HEK293 (cell line): ENCODE results near the gene SH2D1B.
A peak's percentile ranks its signal among the peaks of the same experiment; 100 is the strongest.

ENCODE experiments used
- CTCF ChIA-PET: fragments of 350-600 bp; formaldehyde crosslinking; extraction: SDS; loops from one replicate; lab custom pipeline; 2021; ENCODE audit warnings: antibody characterized with exemption; lab: Yijun Ruan, JAX
- POLR2A ChIA-PET: fragments of 300-600 bp; formaldehyde crosslinking; extraction: SDS; loops from one replicate; lab custom pipeline; 2020; ENCODE audit warnings: antibody characterized with exemption, inconsistent platforms; lab: Yijun Ruan, JAX
- H3K27ac ChIP-seq: fragments of 200-500 bp; sonication (Bioruptor generic); 2 replicates; pipeline ENCODE4 v1.5.1; 2014; ENCODE audit warnings: low read depth, low read length, control low read depth, inconsistent platforms; ENCODE audit errors: extremely low read depth
- H3K36me3 ChIP-seq, 2 experiments: fragments of 200-500 bp in 1 of 2; sonication (Bioruptor generic) in 1 of 2; 1 replicate in 1 of 2; 2 replicates in 1 of 2; pipeline ENCODE4 v1.5.1; 2014 to 2017; ENCODE audit warnings: inconsistent platforms in 2 of 2, low read length in 2 of 2; ENCODE audit not compliant: control insufficient read depth in 2 of 2, insufficient read depth in 1 of 2
- H3K4me1 ChIP-seq: fragments of 200-500 bp; sonication (Bioruptor generic); 2 replicates; pipeline ENCODE4 v1.5.1; 2014; ENCODE audit warnings: mild to moderate bottlenecking, low read length, inconsistent platforms; ENCODE audit not compliant: control insufficient read depth, insufficient read depth
- H3K4me3 ChIP-seq: 2 replicates; pipeline ENCODE4 v1.5.1; 2011; ENCODE audit warnings: low read depth, mild to moderate bottlenecking, control low read depth, low read length, moderate library complexity
- H3K9me3 ChIP-seq: fragments of 200-500 bp; sonication (Bioruptor generic); 2 replicates; pipeline ENCODE4 v1.5.1; 2014; ENCODE audit warnings: low read depth, low read length, inconsistent platforms; ENCODE audit not compliant: control insufficient read depth, insufficient read depth
- EGR2 ChIP-seq: fragments of 450-650 bp; formaldehyde crosslinking; IDR thresholded peaks from 2 replicates; pipeline ENCODE4 v1.5.1; 2016; ENCODE audit warnings: low read depth, missing biosample characterization, missing genetic modification characterization
- GLIS1 ChIP-seq: fragments of 450-650 bp; formaldehyde crosslinking; IDR thresholded peaks from 2 replicates; pipeline ENCODE4 v1.5.1; 2016; ENCODE audit warnings: missing biosample characterization, missing genetic modification characterization
- HOXC10 ChIP-seq: sonication (generic); formaldehyde crosslinking; IDR thresholded peaks from 2 replicates; pipeline ENCODE4 v1.8.1; 2023; ENCODE audit warnings: mild to moderate bottlenecking, missing genetic modification reagents
- MYNN ChIP-seq: fragments of 450-650 bp; formaldehyde crosslinking; IDR thresholded peaks from 2 replicates; pipeline ENCODE4 v1.5.1; 2016; ENCODE audit warnings: missing biosample characterization, missing genetic modification characterization, borderline replicate concordance
- SALL2 ChIP-seq: fragments of 450-650 bp; formaldehyde crosslinking; IDR thresholded peaks from 2 replicates; pipeline ENCODE4 v1.5.0; 2017; ENCODE audit warnings: missing biosample characterization, mild to moderate bottlenecking, missing genetic modification characterization, borderline replicate concordance
- TCF7L2 ChIP-seq: IDR thresholded peaks from 2 replicates; pipeline ENCODE4 v1.6.1; 2011; ENCODE audit warnings: low read depth, mild to moderate bottlenecking, inconsistent platforms, low read length, moderate library complexity, borderline replicate concordance
- ZBTB21 ChIP-seq: fragments of 450-650 bp; formaldehyde crosslinking; IDR thresholded peaks from 2 replicates; pipeline ENCODE4 v1.5.1; 2017; ENCODE audit warnings: missing biosample characterization, missing genetic modification characterization
- ZFHX2 ChIP-seq: fragments of 450-650 bp; formaldehyde crosslinking; conservative IDR thresholded peaks from 2 replicates; pipeline ENCODE4 v1.5.1; 2016; ENCODE audit warnings: missing biosample characterization, missing genetic modification characterization
- ZNF10 ChIP-seq: fragments of 450-650 bp; formaldehyde crosslinking; IDR thresholded peaks from 2 replicates; pipeline ENCODE4 v1.5.1; 2017; ENCODE audit warnings: missing biosample characterization, missing genetic modification characterization
- ZNF132 ChIP-seq: fragments of 450-650 bp; formaldehyde crosslinking; IDR thresholded peaks from 2 replicates; pipeline ENCODE4 v1.5.1; 2017; ENCODE audit warnings: missing biosample characterization, missing genetic modification characterization, borderline replicate concordance
- ZNF548 ChIP-seq: fragments of 450-650 bp; formaldehyde crosslinking; IDR thresholded peaks from 2 replicates; pipeline ENCODE4 v1.5.1; 2016; ENCODE audit warnings: missing biosample characterization, missing genetic modification characterization
- ZNF677 ChIP-seq: fragments of 450-650 bp; IDR thresholded peaks from 2 replicates; pipeline ENCODE4 v1.5.0; 2018; ENCODE audit warnings: missing biosample characterization, mild to moderate bottlenecking, missing genetic modification characterization, moderate library complexity
- ZNF776 ChIP-seq: fragments of 450-650 bp; formaldehyde crosslinking; IDR thresholded peaks from 2 replicates; pipeline ENCODE4 v1.5.0; 2017; ENCODE audit warnings: missing biosample characterization, missing genetic modification characterization, borderline replicate concordance
- ZNF830 ChIP-seq: fragments of 450-650 bp; IDR thresholded peaks from 2 replicates; pipeline ENCODE4 v1.5.0; 2018; ENCODE audit warnings: missing biosample characterization, missing genetic modification characterization, low read depth, mild to moderate bottlenecking, moderate library complexity
- ZSCAN16 ChIP-seq: fragments of 450-650 bp; formaldehyde crosslinking; IDR thresholded peaks from 2 replicates; pipeline ENCODE4 v1.5.1; 2016; ENCODE audit warnings: missing biosample characterization, missing genetic modification characterization
- TF ChIP-seq, protein P1 (sequence below): fragments of 450-650 bp; formaldehyde crosslinking; IDR thresholded peaks from 2 replicates; pipeline ENCODE4 v1.5.1; 2016; ENCODE audit warnings: missing biosample characterization, missing genetic modification characterization
- TF ChIP-seq, protein P2 (sequence below): fragments of 450-650 bp; formaldehyde crosslinking; IDR thresholded peaks from 2 replicates; pipeline ENCODE4 v1.5.1; 2017; ENCODE audit warnings: missing biosample characterization, missing genetic modification characterization
- TF ChIP-seq, protein P3 (sequence below): fragments of 450-650 bp; formaldehyde crosslinking; IDR thresholded peaks from 2 replicates; pipeline ENCODE4 v1.5.1; 2016; ENCODE audit warnings: missing biosample characterization, missing genetic modification characterization
- TF ChIP-seq, protein P4 (sequence below): fragments of 450-650 bp; formaldehyde crosslinking; IDR thresholded peaks from 2 replicates; pipeline ENCODE4 v1.5.1; 2016; ENCODE audit warnings: missing biosample characterization, missing genetic modification characterization
- TF ChIP-seq, protein P5 (sequence below): fragments of 450-650 bp; formaldehyde crosslinking; conservative IDR thresholded peaks from 2 replicates; pipeline ENCODE4 v1.5.1; 2016; ENCODE audit warnings: low read depth, missing biosample characterization, missing genetic modification characterization
- TF ChIP-seq, protein P6 (sequence below): fragments of 450-650 bp; formaldehyde crosslinking; IDR thresholded peaks from 2 replicates; pipeline ENCODE4 v1.5.1; 2016; ENCODE audit warnings: missing biosample characterization, missing genetic modification characterization

Gene SH2D1B

DNA sequence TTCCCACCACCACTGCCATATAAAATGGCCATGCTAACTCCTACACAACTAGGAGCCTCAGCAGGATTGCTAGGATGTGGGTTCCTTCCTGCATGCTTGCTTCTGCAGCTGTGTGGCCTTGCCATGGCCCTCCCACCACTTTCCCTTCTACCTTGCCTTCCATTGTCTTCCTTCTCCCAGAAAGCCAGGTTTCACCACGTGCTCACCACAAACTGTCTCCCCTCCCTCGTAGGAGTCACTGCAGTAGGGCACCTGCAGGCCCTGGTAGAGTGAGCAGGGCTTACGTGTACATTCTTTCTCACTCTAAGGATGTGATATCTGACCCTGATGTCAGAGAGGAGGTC is 26.7 kb downstream of the SH2D1B start:
- ChIA-PET POLR2A (no interaction called here), CTCF (no interaction called here)
- Histone ChIP-seq H3K27ac (no peak overlapping the region), H3K4me1 (no peaks in the 10 kb centered on the region), H3K36me3 (peaks cover 0 to 16% of the 10 kb centered on the region in 2 experiments; a peak in 1 of 3 replicates), H3K4me3 (no peak overlapping the region), H3K9me3 (no peaks in the 10 kb centered on the region)
- no peak for TF ChIP-seq SALL2 (tag by site-specific recombination)
- TF ChIP-seq, protein P1, sequence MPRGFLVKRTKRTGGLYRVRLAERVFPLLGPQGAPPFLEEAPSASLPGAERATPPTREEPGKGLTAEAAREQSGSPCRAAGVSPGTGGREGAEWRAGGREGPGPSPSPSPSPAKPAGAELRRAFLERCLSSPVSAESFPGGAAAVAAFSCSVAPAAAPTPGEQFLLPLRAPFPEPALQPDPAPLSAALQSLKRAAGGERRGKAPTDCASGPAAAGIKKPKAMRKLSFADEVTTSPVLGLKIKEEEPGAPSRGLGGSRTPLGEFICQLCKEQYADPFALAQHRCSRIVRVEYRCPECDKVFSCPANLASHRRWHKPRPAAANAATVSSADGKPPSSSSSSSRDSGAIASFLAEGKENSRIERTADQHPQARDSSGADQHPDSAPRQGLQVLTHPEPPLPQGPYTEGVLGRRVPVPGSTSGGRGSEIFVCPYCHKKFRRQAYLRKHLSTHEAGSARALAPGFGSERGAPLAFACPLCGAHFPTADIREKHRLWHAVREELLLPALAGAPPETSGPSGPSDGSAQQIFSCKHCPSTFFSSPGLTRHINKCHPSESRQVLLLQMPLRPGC (tag by site-specific recombination), result no peak
- no peak for TF ChIP-seq ZBTB21 (tag by site-specific recombination)
- TF ChIP-seq MYNN (tag by site-specific recombination), result no peak
- TF ChIP-seq TCF7L2, result no peak
- TF ChIP-seq HOXC10 (CRISPR knock-in tag), result no peak
- peak; percentile 80 for TF ChIP-seq EGR2 (tag by site-specific recombination)
- peak; percentile 30; the same call in 1 of the 2 replicates for TF ChIP-seq ZFHX2 (tag by site-specific recombination)
- no peak for TF ChIP-seq ZSCAN16 (tag by site-specific recombination)
- TF ChIP-seq ZNF677 (tag by site-specific recombination), result no peak
- TF ChIP-seq, protein P2, sequence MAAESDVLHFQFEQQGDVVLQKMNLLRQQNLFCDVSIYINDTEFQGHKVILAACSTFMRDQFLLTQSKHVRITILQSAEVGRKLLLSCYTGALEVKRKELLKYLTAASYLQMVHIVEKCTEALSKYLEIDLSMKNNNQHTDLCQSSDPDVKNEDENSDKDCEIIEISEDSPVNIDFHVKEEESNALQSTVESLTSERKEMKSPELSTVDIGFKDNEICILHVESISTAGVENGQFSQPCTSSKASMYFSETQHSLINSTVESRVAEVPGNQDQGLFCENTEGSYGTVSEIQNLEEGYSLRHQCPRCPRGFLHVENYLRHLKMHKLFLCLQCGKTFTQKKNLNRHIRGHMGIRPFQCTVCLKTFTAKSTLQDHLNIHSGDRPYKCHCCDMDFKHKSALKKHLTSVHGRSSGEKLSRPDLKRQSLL (tag by site-specific recombination), result no peak
- TF ChIP-seq, protein P3, sequence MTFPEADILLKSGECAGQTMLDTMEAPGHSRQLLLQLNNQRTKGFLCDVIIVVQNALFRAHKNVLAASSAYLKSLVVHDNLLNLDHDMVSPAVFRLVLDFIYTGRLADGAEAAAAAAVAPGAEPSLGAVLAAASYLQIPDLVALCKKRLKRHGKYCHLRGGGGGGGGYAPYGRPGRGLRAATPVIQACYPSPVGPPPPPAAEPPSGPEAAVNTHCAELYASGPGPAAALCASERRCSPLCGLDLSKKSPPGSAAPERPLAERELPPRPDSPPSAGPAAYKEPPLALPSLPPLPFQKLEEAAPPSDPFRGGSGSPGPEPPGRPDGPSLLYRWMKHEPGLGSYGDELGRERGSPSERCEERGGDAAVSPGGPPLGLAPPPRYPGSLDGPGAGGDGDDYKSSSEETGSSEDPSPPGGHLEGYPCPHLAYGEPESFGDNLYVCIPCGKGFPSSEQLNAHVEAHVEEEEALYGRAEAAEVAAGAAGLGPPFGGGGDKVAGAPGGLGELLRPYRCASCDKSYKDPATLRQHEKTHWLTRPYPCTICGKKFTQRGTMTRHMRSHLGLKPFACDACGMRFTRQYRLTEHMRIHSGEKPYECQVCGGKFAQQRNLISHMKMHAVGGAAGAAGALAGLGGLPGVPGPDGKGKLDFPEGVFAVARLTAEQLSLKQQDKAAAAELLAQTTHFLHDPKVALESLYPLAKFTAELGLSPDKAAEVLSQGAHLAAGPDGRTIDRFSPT (tag by site-specific recombination), result no peak
- no peak for TF ChIP-seq ZNF830 (tag by site-specific recombination)
- TF ChIP-seq ZNF548, result no peak
- no peak for TF ChIP-seq ZNF776 (tag by site-specific recombination)

DNA sequence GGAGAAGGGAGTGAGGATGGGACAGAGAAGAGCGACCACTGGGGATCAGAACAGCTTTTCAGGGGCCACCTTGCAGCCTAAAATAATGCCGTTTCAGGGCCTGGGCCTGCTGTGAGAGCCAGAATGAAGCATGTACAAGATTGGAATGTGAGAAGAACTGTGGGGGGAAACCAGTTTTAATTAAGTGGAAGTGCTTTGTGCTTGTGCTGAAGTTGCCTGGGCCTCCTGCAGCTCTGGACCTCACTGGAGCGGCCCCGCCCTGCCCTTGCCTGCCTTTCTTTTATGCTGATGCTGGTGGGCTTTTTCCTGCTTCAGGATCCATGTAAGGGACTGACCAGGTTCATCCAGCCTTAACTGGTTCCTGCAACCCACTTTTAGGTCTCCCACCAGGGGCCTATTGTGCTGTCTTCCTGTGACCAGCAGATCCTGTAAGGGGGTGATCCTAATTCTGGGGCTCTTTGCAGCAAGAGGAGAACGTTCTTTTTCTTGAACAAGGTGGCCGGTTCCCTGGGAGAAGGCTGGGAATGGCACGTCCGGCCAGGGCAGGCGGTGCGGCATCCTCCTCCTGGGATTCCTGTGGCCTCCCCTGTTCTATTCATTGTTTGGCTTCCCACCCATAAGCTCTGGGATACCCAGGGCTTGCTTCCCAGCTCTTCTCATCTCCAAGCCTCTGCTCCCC is 27.2 kb downstream of the SH2D1B start:
- Histone ChIP-seq H3K36me3 (peaks cover 0 to 16% of the 10 kb centered on the region in 2 experiments; a peak in 1 of 3 replicates), H3K4me1 (no peaks in the 10 kb centered on the region), H3K9me3 (no peaks in the 10 kb centered on the region), H3K27ac (no peak overlapping the region), H3K4me3 (no peak overlapping the region)
- ChIA-PET POLR2A (no interaction called here), CTCF (no interaction called here)
- TF ChIP-seq ZNF132 (tag by site-specific recombination) (no peak), GLIS1 (peak; percentile 61)

DNA sequence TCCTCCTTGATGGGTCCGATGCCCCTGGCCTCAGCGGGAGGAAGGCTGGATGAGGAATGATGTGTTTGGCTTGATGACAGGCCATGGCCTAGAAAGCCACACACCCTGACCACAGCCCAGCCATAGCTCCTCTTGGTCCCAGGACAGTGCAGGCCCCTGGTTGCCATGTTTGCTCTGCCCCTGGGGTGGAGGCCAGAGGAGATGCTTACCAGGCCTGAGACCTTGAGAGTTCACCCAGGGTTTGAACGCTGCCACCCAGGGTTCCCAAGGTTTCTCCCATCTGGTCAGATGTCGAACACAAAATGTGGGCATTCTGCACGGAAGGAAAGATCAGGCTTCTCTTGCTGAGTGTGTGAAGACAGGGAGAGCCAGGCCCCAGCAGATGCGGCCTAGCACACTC is 27.8 kb downstream of the SH2D1B start:
- no peaks in the 10 kb centered on the region for H3K9me3 ChIP-seq
- H3K4me1 ChIP-seq, result no peaks in the 10 kb centered on the region
- peaks cover 0 to 16% of the 10 kb centered on the region in 2 experiments; a peak in 1 of 3 replicates for H3K36me3 ChIP-seq
- H3K27ac ChIP-seq, result no peak overlapping the region
- ChIA-PET POLR2A (no interaction called here), CTCF (interaction anchor here (0.6 to 1.3 kb wide), 2 partner anchors 177 to 328 kb away, joined by 3 to 4 read pairs; no protein-coding TSS in a partner anchor)
- no peak overlapping the region for H3K4me3 ChIP-seq
- TF ChIP-seq, protein P4, sequence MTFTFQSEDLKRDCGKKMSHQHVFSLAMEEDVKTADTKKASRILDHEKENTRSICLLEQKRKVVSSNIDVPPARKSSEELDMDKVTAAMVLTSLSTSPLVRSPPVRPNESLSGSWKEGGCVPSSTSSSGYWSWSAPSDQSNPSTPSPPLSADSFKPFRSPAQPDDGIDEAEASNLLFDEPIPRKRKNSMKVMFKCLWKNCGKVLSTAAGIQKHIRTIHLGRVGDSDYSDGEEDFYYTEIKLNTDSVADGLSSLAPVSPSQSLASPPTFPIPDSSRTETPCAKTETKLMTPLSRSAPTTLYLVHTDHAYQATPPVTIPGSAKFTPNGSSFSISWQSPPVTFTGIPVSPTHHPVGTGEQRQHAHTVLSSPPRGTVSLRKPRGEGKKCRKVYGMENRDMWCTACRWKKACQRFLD (tag by site-specific recombination), result no peak
- no peak for TF ChIP-seq ZNF10 (tag by site-specific recombination)
- TF ChIP-seq, protein P5, sequence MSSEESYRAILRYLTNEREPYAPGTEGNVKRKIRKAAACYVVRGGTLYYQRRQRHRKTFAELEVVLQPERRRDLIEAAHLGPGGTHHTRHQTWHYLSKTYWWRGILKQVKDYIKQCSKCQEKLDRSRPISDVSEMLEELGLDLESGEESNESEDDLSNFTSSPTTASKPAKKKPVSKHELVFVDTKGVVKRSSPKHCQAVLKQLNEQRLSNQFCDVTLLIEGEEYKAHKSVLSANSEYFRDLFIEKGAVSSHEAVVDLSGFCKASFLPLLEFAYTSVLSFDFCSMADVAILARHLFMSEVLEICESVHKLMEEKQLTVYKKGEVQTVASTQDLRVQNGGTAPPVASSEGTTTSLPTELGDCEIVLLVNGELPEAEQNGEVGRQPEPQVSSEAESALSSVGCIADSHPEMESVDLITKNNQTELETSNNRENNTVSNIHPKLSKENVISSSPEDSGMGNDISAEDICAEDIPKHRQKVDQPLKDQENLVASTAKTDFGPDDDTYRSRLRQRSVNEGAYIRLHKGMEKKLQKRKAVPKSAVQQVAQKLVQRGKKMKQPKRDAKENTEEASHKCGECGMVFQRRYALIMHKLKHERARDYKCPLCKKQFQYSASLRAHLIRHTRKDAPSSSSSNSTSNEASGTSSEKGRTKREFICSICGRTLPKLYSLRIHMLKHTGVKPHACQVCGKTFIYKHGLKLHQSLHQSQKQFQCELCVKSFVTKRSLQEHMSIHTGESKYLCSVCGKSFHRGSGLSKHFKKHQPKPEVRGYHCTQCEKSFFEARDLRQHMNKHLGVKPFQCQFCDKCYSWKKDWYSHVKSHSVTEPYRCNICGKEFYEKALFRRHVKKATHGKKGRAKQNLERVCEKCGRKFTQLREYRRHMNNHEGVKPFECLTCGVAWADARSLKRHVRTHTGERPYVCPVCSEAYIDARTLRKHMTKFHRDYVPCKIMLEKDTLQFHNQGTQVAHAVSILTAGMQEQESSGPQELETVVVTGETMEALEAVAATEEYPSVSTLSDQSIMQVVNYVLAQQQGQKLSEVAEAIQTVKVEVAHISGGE (tag by site-specific recombination), result no peak
- TF ChIP-seq, protein P6, sequence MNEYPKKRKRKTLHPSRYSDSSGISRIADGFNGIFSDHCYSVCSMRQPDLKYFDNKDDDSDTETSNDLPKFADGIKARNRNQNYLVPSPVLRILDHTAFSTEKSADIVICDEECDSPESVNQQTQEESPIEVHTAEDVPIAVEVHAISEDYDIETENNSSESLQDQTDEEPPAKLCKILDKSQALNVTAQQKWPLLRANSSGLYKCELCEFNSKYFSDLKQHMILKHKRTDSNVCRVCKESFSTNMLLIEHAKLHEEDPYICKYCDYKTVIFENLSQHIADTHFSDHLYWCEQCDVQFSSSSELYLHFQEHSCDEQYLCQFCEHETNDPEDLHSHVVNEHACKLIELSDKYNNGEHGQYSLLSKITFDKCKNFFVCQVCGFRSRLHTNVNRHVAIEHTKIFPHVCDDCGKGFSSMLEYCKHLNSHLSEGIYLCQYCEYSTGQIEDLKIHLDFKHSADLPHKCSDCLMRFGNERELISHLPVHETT (tag by site-specific recombination), result no peak
